H1 (cell line): ENCODE measurements around the gene SLC6A3. TPM values are rescaled to one million over a fixed set of nuclear protein-coding genes. Genes with fewer than 3 reads are reported as not detected.

Source experiments
- ASH2L ChIP-seq: fragments of 200-600, 300-600 bp; sonication (generic); IDR thresholded peaks from one replicate; pipeline ENCODE4 v1.7.1; 2017; ENCODE audit warnings: low read length
- BCL11A ChIP-seq, 2 experiments: IDR thresholded peaks; one replicate each; pipeline ENCODE4 v1.6.1; 2011; ENCODE audit warnings: low read depth in 2 of 2, low read length in 2 of 2, mild to moderate bottlenecking in 2 of 2
- RFX5 ChIP-seq: IDR thresholded peaks from 2 replicates; pipeline ENCODE4 v1.6.1; 2011; ENCODE audit warnings: low read depth, low read length, improper control_type of control experiment, borderline replicate concordance
- SAP30 ChIP-seq: fragments of 300-600 bp; sonication (generic); IDR thresholded peaks from 2 replicates; pipeline ENCODE4 v1.7.1; 2012; ENCODE audit warnings: low read length, moderate library complexity, mild to moderate bottlenecking, inconsistent platforms; ENCODE audit not compliant: insufficient read depth, insufficient replicate concordance
- SIN3A ChIP-seq, 2 experiments: IDR thresholded peaks in 1 of 2; conservative IDR thresholded peaks in 1 of 2; 2 replicates each; pipeline ENCODE4 v1.6.1; 2011 to 2012; ENCODE audit warnings: low read length in 2 of 2, improper control_type of control experiment in 1 of 2, low read depth in 1 of 2, mild to moderate bottlenecking in 1 of 2
- SIX5 ChIP-seq: IDR thresholded peaks from 2 replicates; pipeline ENCODE4 v1.6.1; 2011; ENCODE audit warnings: mild to moderate bottlenecking, low read depth, low read length
- SP1 ChIP-seq: IDR thresholded peaks from 2 replicates; pipeline ENCODE4 v1.6.1; 2011; ENCODE audit warnings: low read depth, low read length
- TAF1 ChIP-seq: IDR thresholded peaks from 2 replicates; pipeline ENCODE4 v1.6.1; 2011; ENCODE audit warnings: mild to moderate bottlenecking, low read depth, low read length
- TBP ChIP-seq: IDR thresholded peaks from 2 replicates; pipeline ENCODE4 v1.6.1; 2011; ENCODE audit warnings: low read depth, low read length, improper control_type of control experiment
- polyA plus RNA-seq, 7 experiments: library from polyadenylated mRNA; depleted of rRNA in 3 of 7; stranded (reverse) in 5 of 7; unstranded in 2 of 7; fragments of >200 nt in 5 of 7; fragments of 200-250 nt in 2 of 7; gene quantifications; 1 replicate in 5 of 7; 2 replicates in 1 of 7; 4 replicates in 1 of 7; pipeline versions ENCODE4 v1.2.1 to v1.2.3, GENCODE V29; 2011 to 2013; ENCODE audit warnings: missing spikeins in 2 of 7, mixed read lengths in 2 of 7
- total RNA-seq: library from RNA; stranded (reverse); fragmentation: NEBNext Ultra II Directional; extraction: Animal tissue kit (Norgen Biotek cat#: 25700); gene quantifications from 2 replicates; pipeline ENCODE4 v1.2.1, GENCODE V29; 2021
- TF ChIP-seq, protein P1 (sequence below): IDR thresholded peaks from 2 replicates; pipeline ENCODE4 v1.6.1; 2011; ENCODE audit warnings: low read length, improper control_type of control experiment

Gene SLC6A3
- total and polyA plus RNA-seq, 2 of the 8 experiments (the other 6 are each of a cell fraction or from before 2014, with no cell fraction given), result 0.48 to 0.91 TPM

DNA sequence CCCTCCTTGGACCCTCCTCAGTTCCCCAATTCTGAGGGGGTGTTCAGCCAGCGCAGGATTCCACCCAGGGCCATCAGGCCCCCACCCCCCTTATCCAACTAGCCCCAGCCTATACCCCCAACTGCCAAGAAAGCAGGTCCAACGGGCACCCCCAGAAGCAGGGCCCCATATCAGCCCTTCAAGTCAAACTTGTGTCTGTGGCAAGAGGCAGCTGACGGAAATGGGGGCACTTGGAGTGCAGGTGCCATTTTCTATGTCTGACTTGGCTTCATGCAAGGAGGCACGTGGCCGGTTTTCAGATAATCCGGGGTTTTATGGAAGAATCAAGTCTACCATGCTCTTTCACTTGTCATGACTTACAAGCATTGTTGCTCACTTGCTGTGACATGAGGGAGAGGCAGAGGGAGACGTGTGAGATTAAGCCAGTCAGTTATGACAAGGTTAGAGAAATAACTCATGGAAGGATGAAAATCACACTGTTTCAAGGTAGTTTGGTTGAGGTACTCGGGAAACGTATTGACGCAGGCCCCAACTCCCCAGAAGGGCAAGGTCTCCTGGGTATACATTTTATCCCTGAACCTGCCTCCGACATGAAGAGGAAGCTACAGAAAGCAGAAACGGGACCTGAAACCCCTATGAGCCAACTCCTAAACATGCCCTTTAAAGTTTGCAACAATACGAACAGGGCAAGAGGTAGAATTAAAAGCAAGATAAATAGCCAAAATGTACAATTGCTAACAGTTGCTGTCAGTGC lies 73.8 kb downstream of the SLC6A3 start (continued):
- TF ChIP-seq, protein P1, sequence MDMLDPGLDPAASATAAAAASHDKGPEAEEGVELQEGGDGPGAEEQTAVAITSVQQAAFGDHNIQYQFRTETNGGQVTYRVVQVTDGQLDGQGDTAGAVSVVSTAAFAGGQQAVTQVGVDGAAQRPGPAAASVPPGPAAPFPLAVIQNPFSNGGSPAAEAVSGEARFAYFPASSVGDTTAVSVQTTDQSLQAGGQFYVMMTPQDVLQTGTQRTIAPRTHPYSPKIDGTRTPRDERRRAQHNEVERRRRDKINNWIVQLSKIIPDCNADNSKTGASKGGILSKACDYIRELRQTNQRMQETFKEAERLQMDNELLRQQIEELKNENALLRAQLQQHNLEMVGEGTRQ, result no peak
- TF ChIP-seq ASH2L (no peak), RFX5 (no peak), BCL11A (IDR thresholded peaks at IDR 0.05; ENCODE audit: low read depth in 2 of 2, low read length in 2 of 2) (no peak), SP1 (no peak), SAP30 (no peak), TAF1 (no peak), SIX5 (no peak), TBP (no peak), SIN3A (conservative IDR thresholded peaks at IDR 0.05 in 1 of 2, IDR thresholded peaks at IDR 0.05 in 1 of 2; ENCODE audit: low read depth in 1 of 2, low read length in 2 of 2) (no peak)
